Suprapubic skin (tissue), 4 donors: Measurements from ENCODE around the gene CGB8. TPM values are rescaled to one million over a fixed set of nuclear protein-coding genes. Genes with fewer than 3 reads are reported as not detected.
A peak's percentile ranks its signal among the peaks of the same experiment; 100 is the strongest.

Experiments
- DNase-seq, 2 donors: peaks; one replicate each; pipeline ENCODE4 v3.0.0-alpha.2; 2019; ENCODE audit warnings: low spot score in 2 of 2
- H3K27ac ChIP-seq: fragments of 200-600 bp; sonication (generic); one replicate; pipeline ENCODE4 v1.5.1; 2019
- H3K27me3 ChIP-seq: fragments of 200-600 bp; sonication (generic); one replicate; pipeline ENCODE4 v1.5.1; 2019
- H3K36me3 ChIP-seq: fragments of 200-600 bp; sonication (generic); one replicate; pipeline ENCODE4 v1.5.1; 2019
- H3K4me1 ChIP-seq: fragments of 200-600 bp; sonication (generic); one replicate; pipeline ENCODE4 v1.5.1; 2019
- H3K4me3 ChIP-seq: fragments of 200-600 bp; sonication (generic); one replicate; pipeline ENCODE4 v1.5.1; 2019; ENCODE audit warnings: mild to moderate bottlenecking
- H3K9me3 ChIP-seq: fragments of 200-600 bp; sonication (generic); one replicate; pipeline ENCODE4 v1.5.1; 2019
- CTCF ChIP-seq, 2 donors: fragments of 200-600 bp in 1 of 2; fragments of 450-650 bp in 1 of 2; sonication (generic) in 1 of 2; IDR thresholded peaks; one replicate each; pipeline ENCODE4 v1.5.1; 2016 to 2019; ENCODE audit warnings: antibody characterized with exemption in 2 of 2, mild to moderate bottlenecking in 1 of 2, moderate library complexity in 1 of 2
- EP300 ChIP-seq: sonication (generic); formaldehyde crosslinking; IDR thresholded peaks from one replicate; pipeline ENCODE4 v1.6.1; 2017; ENCODE audit warnings: antibody characterized with exemption
- POLR2A ChIP-seq, 2 donors: fragments of 450-650 bp; IDR thresholded peaks; one replicate each; pipeline ENCODE4 v1.6.1; 2017; ENCODE audit warnings: antibody characterized with exemption in 2 of 2, mild to moderate bottlenecking in 2 of 2, moderate library complexity in 2 of 2
- POLR2AphosphoS5 ChIP-seq, 3 donors: sonication (generic); formaldehyde crosslinking; IDR thresholded peaks; one replicate each; pipeline ENCODE4 v1.6.1; 2017; ENCODE audit warnings: antibody characterized with exemption in 3 of 3
- WGBS: methylation state at CpG from one replicate; pipeline ENCODE4 v1.1.5; 2018; 5-methylcytosine and 5-hydroxymethylcytosine counted together
- total RNA-seq, 4 donors: library from RNA; depleted of rRNA; stranded (reverse); fragments of >200 nt; gene quantifications; one replicate each; pipeline ENCODE4 v1.1.0, GENCODE V29; 2016

The CGB8 gene
- total RNA-seq, 4 donors from 2014 or later, result not detected

- 33% methylated on average over 11 of the region's 11 CpGs for WGBS
- Histone ChIP-seq H3K27me3 (no peaks in the 10 kb centered on the region), H3K4me3 (peak overlapping the region; percentile 73), H3K9me3 (no peaks in the 10 kb centered on the region), H3K4me1 (peaks cover 29% of the 10 kb centered on the region), H3K36me3 (peaks cover 32% of the 10 kb centered on the region), H3K27ac (no peak overlapping the region)
- DNase-seq, result no peak
- TF ChIP-seq EP300, result no peak
- no peak for TF ChIP-seq POLR2AphosphoS5 (IDR thresholded peaks at IDR 0.05)
- no peak for TF ChIP-seq CTCF (IDR thresholded peaks at IDR 0.05)
- no peak for TF ChIP-seq POLR2A (IDR thresholded peaks at IDR 0.05)
Measured at GRCh38 chr19:49086296-49086695, 37.4 kb upstream of the CGB8 start.

GRCh38 chr19:49085868-49086232 lies 36.9 kb upstream of the CGB8 start:
- Histone ChIP-seq H3K36me3 (peaks cover 27% of the 10 kb centered on the region), H3K4me3 (peak overlapping the region; percentile 73), H3K27me3 (no peaks in the 10 kb centered on the region), H3K27ac (peak overlapping the region; percentile 88), H3K4me1 (peaks cover 29% of the 10 kb centered on the region), H3K9me3 (no peaks in the 10 kb centered on the region)
- WGBS, result 1% methylated on average over 14 of the region's 14 CpGs
- TF ChIP-seq EP300, result no peak
- TF ChIP-seq POLR2AphosphoS5 (IDR thresholded peaks at IDR 0.05), result no peak
- no peak for DNase-seq

DNA sequence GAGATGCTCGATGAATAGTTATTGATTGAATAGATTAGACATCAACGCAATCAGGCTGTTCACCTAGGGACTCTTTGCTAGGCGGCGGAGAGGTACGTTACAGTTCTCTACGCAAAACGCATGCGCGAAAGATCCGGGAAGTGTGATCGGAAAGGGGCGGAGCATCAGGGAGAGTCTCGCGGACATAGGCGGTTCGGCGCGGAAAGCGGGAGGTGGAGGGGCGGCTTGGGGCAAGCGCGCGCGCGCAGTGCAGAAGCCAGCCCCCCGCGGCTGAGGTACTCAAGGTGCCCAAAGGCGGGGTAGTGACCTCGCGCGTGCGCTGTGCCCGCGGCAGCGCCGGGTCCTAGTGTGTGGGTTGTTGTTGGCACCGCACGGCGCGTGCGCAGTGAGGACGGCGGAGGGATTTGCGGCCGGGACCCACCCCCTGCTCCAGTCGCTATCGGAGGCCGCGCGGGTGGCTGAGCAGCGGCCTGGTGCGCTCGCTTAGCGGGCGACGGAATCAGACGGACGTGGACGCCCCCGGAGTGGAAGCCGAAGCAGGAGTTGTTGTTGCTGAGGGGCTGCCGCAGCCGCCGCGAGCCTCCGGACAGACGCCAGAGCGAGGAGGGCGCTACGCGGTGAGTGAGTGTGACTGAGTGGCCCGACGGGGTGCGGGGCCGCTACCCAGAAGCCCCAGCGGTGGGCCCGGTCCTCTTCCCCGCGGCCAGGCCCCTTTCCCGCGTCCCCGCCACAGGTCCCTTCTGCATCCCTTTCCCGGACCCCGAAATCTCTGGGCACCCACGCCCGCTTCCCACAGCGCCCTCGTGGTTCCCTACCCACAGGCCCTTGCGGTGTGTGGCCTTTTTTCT lies 36.3 kb upstream of the CGB8 start, which contains the start of gene SNRNP70:
TSS of gene SNRNP70 (plus strand) at position 432 of the 848 bp plus-strand sequence. CDS start 964 bp downstream, outside the sequence.
- H3K36me3 ChIP-seq, result peaks cover 21% of the 10 kb centered on the region
- H3K27me3 ChIP-seq, result no peaks in the 10 kb centered on the region
- H3K9me3 ChIP-seq, result no peaks in the 10 kb centered on the region
- DNase-seq, result peak; percentile 99
- peak within 1 kb of the TSS; percentile 73 for H3K4me3 ChIP-seq
- WGBS, result under 1% methylated on average over 55 of the region's 89 CpGs
- H3K4me1 ChIP-seq, result peaks cover 29% of the 10 kb centered on the region
- peak within 1 kb of the TSS; percentile 88 for H3K27ac ChIP-seq
- TF ChIP-seq POLR2A (IDR thresholded peaks at IDR 0.05), result peak; percentile 51 to 89
- no peak for TF ChIP-seq EP300
- TF ChIP-seq CTCF (IDR thresholded peaks at IDR 0.05), result no peak
- TF ChIP-seq POLR2AphosphoS5 (IDR thresholded peaks at IDR 0.05), result peak; percentile 79 to 94 (median 89)

DNA sequence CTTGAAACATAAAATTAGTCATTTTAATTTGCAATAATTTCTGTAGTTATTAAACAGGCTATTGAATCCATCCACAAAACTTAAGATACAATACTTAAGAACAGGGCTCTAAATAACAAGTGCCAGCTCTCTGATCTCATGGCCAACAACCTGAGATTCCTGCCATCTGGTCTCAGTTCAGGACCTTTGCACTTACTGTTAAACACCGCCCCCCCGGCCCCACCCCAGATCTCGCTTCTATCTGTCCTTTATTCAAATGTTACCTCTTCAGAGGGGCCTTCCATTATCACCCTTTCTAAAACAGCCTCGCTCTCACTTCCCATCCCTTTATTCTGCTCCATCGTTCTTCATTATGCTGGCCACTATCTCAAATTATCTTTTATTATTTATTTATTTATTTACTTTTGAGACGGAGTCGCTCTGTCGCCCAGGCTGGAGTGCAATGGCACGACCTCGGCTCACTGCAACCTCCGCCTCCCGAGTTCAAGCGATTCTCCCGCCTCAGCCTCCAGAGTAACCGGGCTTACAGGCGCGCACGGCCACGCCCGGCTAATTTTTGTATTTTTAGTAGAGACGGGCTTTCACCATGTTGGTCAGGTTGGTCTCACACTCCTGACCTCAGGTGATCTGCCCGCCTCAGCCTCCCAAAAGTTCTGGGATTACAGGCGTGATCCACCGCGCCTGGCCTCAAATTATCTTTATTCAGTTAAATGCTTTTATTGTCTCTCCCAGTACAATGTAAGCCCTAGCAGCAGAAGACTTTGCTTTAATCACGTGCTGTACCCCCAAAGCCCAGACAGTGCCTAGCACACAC lies 35.5 kb upstream of the CGB8 start:
- H3K27ac ChIP-seq, result peak overlapping the region; percentile 88
- H3K27me3 ChIP-seq, result no peaks in the 10 kb centered on the region
- 54% methylated on average over 26 of the region's 26 CpGs for WGBS
- H3K4me1 ChIP-seq, result peaks cover 29% of the 10 kb centered on the region
- no peaks in the 10 kb centered on the region for H3K9me3 ChIP-seq
- H3K36me3 ChIP-seq, result peaks cover 16% of the 10 kb centered on the region
- TF ChIP-seq POLR2AphosphoS5 (IDR thresholded peaks at IDR 0.05) (no peak), POLR2A (IDR thresholded peaks at IDR 0.05) (no peak), CTCF (IDR thresholded peaks at IDR 0.05) (no peak), EP300 (no peak)
- no peak for DNase-seq
- H3K4me3 ChIP-seq, result peak overlapping the region; percentile 73

DNA sequence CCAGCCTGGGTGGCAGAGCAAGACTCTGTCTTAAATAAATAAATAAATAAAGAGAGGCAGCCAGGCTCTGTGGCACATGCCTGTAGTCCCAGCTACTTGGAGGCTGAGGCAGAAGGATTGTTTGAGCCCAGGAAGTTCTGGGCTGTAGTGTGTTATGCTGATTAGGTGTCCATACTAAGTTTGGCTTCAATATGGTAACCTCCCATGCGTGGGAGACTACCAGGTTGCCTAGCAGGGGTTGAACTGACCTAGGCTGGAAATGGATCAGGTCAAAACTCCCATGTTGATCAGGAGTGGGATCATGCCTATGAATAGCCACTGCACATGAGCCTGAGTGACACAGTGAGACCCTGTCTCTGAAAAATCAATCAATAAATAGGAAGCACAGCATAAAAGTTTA lies 32.4 kb upstream of the CGB8 start:
- Histone ChIP-seq H3K27ac (no peak overlapping the region), H3K36me3 (no peaks in the 10 kb centered on the region), H3K4me1 (peaks cover 6% of the 10 kb centered on the region), H3K4me3 (no peak overlapping the region), H3K9me3 (no peaks in the 10 kb centered on the region), H3K27me3 (no peaks in the 10 kb centered on the region)
- 100% methylated on average over 1 of the region's 1 CpG for WGBS
- no peak for DNase-seq
- no peak for TF ChIP-seq EP300
- no peak for TF ChIP-seq CTCF (IDR thresholded peaks at IDR 0.05)
- no peak for TF ChIP-seq POLR2A (IDR thresholded peaks at IDR 0.05)
- TF ChIP-seq POLR2AphosphoS5 (IDR thresholded peaks at IDR 0.05), result no peak
